Measurements from ENCODE around the gene STEAP1B.

The STEAP1B gene

DNA sequence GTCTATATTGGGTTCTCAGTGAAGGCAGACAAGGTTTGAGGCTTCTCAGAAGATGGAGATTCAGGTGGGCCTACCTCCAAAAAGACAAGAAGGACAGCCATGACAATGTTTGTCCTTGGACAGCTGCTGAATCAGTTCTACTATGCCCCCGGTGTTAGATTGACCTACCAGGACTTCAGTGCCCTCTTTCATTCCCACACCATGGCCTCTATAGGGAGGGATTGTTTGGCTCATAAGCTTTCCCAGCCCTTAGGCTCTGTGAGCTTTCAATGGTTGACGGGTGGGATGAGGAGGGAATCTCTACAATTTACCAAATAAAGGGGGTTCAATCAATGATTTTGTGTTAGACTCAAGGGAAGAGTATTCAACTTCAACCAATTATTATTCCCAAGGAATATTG lies 119.7 kb downstream of the STEAP1B start:
- H3K36me3 ChIP-seq (ENCODE audit: control insufficient read depth, insufficient read depth, low read length), result no peaks in the 10 kb centered on the region
- no peak overlapping the region for H3K4me3 ChIP-seq (ENCODE audit: low read depth, low read length)
- no peak overlapping the region for H3K27ac ChIP-seq
- H3K27me3 ChIP-seq (ENCODE audit: control insufficient read depth, insufficient read depth, low read length), result no peaks in the 10 kb centered on the region
- no peaks in the 10 kb centered on the region for H3K4me1 ChIP-seq
- TF ChIP-seq, protein P1, sequence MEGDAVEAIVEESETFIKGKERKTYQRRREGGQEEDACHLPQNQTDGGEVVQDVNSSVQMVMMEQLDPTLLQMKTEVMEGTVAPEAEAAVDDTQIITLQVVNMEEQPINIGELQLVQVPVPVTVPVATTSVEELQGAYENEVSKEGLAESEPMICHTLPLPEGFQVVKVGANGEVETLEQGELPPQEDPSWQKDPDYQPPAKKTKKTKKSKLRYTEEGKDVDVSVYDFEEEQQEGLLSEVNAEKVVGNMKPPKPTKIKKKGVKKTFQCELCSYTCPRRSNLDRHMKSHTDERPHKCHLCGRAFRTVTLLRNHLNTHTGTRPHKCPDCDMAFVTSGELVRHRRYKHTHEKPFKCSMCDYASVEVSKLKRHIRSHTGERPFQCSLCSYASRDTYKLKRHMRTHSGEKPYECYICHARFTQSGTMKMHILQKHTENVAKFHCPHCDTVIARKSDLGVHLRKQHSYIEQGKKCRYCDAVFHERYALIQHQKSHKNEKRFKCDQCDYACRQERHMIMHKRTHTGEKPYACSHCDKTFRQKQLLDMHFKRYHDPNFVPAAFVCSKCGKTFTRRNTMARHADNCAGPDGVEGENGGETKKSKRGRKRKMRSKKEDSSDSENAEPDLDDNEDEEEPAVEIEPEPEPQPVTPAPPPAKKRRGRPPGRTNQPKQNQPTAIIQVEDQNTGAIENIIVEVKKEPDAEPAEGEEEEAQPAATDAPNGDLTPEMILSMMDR (IDR thresholded peaks at IDR 0.05), result no peak
- no peaks in the 10 kb centered on the region for H3K9me3 ChIP-seq (ENCODE audit: control insufficient read depth, low read length)
- no peak overlapping the region for H3K4me2 ChIP-seq (ENCODE audit: low read length)
- no peak overlapping the region for H2AFZ ChIP-seq
- H3K9ac ChIP-seq, result no peak overlapping the region
- H3K79me2 ChIP-seq, result no peaks in the 10 kb centered on the region

DNA sequence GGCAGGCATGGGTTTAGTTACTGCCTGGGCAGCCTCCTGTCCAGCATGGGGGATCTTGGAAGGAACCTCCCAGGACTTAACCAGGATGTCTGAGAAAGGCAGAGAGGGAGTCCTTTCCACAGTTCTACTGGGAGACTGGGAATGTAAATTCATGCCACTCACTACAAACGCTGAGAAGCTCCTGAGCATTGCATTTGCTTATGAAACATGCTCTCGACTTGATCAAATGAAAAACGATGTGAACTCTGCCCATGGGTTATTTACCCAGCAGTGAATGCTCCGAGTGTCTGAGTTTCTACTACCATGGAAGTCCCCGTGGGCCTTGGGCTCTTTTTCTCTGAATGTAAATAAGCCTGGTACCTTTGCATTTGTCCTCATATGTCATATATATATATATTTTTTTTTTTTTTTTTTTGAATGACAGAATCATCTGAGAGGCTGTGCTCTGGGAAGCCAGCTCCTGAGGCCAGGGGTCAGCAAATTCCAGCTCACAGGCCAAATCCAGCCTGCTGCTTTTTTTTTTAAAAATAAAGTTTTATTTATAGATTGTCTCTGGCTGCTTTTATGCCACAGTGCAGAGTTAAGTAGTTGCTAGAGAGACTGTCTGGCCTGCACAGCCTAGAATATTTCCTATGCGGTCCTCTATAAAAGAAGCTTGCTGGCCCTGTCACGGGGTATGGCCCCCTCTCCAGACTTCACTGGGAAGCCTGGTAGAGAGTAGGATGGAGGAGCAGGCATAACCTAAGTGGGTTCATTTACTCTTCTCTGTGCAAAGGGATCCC lies 121.6 kb downstream of the STEAP1B start:
- TF ChIP-seq, protein P1 (IDR thresholded peaks at IDR 0.05), result no peak
- H3K9ac ChIP-seq, result no peak overlapping the region

DNA sequence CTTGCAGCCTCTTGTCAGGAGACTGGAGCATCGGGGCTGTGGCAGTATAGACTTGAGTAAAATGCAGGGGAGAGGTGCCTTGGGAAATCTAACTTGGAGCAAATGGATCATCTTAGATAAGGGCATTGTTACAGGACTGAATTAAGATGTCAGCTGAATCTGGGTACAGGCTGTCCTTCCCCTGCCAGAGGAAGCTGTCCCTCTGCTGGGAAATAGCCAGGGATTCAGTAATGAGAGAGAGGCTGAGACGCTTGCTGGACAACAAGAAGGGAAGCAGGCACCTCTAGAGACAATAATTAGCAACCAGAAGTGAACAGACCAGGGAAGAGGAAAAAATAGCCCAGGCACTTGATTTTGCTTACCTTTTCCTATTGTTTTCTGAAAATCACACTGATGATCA lies 122.3 kb downstream of the STEAP1B start:
- no peaks in the 10 kb centered on the region for H3K36me3 ChIP-seq (ENCODE audit: control insufficient read depth, insufficient read depth, low read length)
- H3K27ac ChIP-seq, result no peak overlapping the region
- H3K4me1 ChIP-seq, result peaks cover 3% of the 10 kb centered on the region
- no peaks in the 10 kb centered on the region for H3K79me2 ChIP-seq
- H3K4me2 ChIP-seq (ENCODE audit: low read length), result no peak overlapping the region
- no peak overlapping the region for H3K9ac ChIP-seq
- TF ChIP-seq, protein P1 (IDR thresholded peaks at IDR 0.05), result no peak
- H3K27me3 ChIP-seq (ENCODE audit: control insufficient read depth, insufficient read depth, low read length), result no peaks in the 10 kb centered on the region
- H3K4me3 ChIP-seq (ENCODE audit: low read depth, low read length), result no peak overlapping the region
- no peaks in the 10 kb centered on the region for H3K9me3 ChIP-seq (ENCODE audit: control insufficient read depth, low read length)
- no peak overlapping the region for H2AFZ ChIP-seq

More for the DNA sequence above, 121.6 kb downstream of the STEAP1B start:
- H3K27ac ChIP-seq, result no peak overlapping the region
- no peak overlapping the region for H2AFZ ChIP-seq
- no peaks in the 10 kb centered on the region for H3K27me3 ChIP-seq (ENCODE audit: control insufficient read depth, insufficient read depth, low read length)
- H3K9me3 ChIP-seq (ENCODE audit: control insufficient read depth, low read length), result no peaks in the 10 kb centered on the region
- no peak overlapping the region for H3K4me3 ChIP-seq (ENCODE audit: low read depth, low read length)
- no peaks in the 10 kb centered on the region for H3K79me2 ChIP-seq
- no peaks in the 10 kb centered on the region for H3K36me3 ChIP-seq (ENCODE audit: control insufficient read depth, insufficient read depth, low read length)
- H3K4me2 ChIP-seq (ENCODE audit: low read length), result no peak overlapping the region
- H3K4me1 ChIP-seq, result peaks cover 3% of the 10 kb centered on the region

DNA sequence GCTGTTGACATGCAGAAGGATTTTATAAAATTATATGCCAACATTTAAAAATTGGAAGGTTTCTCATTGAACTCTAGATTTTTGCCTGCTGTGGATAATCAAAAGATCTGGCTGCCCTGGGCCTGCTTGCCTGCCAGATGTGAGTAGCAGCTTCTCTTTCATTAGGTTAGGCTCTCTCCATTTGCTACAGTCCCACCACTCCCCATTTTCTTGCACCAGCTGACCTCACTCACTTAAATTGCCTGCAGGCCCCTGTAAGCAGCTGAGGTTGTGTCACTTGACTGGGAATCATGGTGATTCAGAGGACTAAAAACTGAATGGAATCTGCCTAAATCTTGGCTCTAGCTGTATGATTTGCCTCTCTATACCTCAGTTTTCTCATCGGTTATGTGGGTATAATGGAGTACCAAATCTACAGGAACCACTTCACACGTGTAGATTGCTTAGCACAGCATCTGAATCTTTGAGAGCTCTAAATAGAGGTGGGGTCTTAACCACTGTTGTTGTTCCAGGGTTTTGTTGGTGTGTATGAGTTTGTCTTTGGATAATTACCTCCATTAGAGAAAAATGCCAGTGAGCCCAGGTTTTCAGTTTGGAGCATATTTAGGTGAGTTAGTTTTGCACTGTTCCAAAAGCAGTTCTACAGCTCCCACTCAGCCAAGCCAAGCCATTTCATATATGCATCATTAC lies 124.5 kb downstream of the STEAP1B start:
- peaks cover 3% of the 10 kb centered on the region for H3K4me1 ChIP-seq
- TF ChIP-seq, protein P1 (IDR thresholded peaks at IDR 0.05), result no peak

More for the DNA sequence above, 124.5 kb downstream of the STEAP1B start:
- no peak overlapping the region for H3K27ac ChIP-seq
- H3K9me3 ChIP-seq (ENCODE audit: control insufficient read depth, low read length), result no peaks in the 10 kb centered on the region
- H3K4me2 ChIP-seq (ENCODE audit: low read length), result no peak overlapping the region
- no peaks in the 10 kb centered on the region for H3K79me2 ChIP-seq
- no peaks in the 10 kb centered on the region for H3K27me3 ChIP-seq (ENCODE audit: control insufficient read depth, insufficient read depth, low read length)
- no peak overlapping the region for H3K9ac ChIP-seq
- no peak overlapping the region for H2AFZ ChIP-seq
- no peak overlapping the region for H3K4me3 ChIP-seq (ENCODE audit: low read depth, low read length)
- H3K36me3 ChIP-seq (ENCODE audit: control insufficient read depth, insufficient read depth, low read length), result no peaks in the 10 kb centered on the region

All from parathyroid adenoma (tissue), 2 donors.